SW480 (cell line): ENCODE results near the gene RAB28.

Experiments
- DNase-seq: peaks from one replicate; pipeline ENCODE4 v3.0.0-alpha.2; 2016; ENCODE audit warnings: low spot score

Gene RAB28

DNA sequence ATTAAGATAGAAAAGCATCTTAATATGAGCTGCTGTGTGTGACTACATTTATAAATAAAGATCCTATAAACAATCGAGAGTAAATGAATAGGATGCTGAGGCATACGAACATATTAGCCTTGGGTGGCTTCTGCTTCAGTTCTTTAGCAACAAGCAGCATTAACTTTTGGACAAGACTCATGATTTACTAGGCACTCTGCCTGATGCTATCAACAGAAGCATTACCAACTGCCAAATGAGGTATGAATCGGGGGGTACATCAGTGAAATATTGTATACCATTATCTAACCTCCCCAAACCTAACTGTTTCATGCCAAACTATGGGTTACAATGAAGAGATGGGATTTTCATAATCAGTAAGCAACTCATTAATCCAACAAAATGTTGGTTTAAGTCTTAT lies 113.1 kb downstream of the RAB28 start:
- DNase-seq = no peak

DNA sequence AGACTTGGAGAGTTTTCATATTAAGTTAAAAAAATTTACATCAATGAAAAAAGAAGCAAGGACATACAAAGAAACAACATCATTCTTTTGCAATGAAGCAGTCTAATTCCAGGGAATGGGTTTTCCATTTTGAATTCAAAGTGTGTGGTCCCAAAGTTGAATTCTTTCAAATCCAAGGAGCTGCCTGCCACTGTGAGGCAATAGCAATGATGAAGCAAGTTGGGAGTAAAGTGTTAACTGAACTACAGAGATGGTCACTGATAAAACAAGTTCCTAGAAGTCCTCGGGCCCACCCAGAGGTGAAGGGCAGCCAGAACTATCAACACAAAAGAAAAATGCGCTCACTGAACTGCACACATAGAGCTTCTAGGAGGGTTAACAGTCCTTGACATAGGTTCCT lies 115.9 kb downstream of the RAB28 start:
- DNase-seq = no peak

DNA sequence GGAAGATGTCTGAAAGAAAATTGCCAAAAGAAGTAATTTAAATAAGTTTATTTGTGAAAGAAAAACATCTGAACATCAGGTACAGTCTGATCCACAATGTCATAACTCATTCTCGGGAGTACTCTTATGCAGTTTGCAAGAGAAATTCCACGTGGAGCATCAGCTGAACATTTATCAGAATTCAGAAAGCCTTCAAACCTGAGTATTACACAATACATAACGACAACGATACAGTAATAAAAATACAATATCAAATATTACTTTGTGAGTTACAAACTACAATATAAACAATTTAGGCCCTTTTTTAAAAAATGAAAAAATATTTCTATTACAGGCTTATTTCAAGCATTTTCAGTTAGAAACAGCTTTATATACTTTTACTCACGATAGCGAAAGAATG lies 116.4 kb downstream of the RAB28 start:
- no peak for DNase-seq

DNA sequence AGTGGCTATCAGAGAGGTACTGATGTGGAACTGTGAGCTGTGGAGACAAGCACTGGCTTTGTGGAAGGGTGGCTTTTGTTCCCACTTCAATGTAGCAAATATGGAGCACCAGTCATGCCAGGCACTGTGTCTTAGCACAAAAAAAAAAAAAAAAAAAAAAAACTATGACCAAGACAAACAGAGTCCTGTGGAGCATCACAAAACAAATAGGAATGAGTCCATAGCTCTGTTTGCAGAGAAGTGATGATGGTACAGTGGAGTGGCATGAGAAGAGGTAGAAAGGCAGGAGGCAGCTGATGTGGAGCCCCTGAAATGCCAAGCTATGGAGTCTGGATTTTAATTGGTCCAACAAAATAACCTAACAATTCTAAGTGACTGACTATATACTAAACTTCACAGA lies 116.9 kb downstream of the RAB28 start:
- DNase-seq = no peak

DNA sequence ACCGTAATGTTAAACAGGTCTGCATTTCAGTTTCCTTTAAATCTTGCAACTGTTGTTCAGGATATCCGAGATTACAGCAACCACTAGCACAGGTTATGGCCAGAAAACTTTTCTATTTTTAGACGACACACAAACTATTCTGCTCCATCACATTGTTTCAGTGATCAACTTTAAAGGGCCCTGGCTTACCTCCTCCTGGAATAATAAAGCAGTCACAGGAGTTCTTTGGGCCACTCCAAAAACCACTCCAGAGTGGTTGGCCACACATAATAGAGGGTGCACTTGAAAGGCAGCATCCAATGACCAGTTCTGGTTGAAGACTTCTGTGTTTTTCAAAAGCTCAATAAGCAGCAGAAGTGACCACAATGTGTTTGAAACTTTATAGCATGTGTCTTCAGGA lies 118.9 kb downstream of the RAB28 start:
- DNase-seq = no peak

DNA sequence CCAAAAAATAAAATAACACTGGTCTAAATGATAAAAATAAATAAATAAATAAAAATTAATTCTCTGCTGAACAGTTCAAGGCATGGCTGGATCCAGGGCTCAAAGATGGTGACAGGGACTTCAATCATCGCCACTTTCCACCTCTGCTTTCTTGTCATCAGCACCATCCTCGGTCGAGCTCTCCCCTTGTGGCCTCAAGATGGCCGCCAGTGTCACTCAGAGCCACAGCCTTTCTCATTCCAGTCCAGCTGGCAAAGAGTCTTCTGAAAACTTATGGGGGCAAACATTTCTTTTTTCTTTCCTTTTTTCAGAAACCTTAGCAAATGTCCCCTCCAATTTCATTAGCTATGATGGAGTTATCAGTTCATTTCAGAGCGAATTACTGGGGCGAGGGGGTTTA lies 119.5 kb downstream of the RAB28 start:
- DNase-seq = no peak

DNA sequence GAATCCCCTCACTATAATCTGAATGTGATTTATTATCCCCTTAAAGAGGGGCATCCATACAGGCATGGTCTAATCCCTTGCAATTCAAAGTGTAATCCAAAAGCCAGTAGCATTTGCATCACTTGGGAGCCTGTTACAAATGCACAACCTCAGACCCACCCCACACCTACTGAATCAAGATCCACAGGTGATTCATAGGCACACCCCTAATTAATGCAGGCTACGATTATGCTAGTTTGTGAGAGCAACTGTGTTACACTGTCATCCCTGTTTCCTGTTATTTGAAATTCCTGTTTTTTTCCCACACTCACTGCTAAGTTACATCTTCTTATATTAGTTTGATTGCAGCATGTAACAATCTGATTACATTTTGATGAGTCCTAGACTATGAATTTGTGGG lies 120.0 kb downstream of the RAB28 start:
- peak; percentile 3 for DNase-seq

DNA sequence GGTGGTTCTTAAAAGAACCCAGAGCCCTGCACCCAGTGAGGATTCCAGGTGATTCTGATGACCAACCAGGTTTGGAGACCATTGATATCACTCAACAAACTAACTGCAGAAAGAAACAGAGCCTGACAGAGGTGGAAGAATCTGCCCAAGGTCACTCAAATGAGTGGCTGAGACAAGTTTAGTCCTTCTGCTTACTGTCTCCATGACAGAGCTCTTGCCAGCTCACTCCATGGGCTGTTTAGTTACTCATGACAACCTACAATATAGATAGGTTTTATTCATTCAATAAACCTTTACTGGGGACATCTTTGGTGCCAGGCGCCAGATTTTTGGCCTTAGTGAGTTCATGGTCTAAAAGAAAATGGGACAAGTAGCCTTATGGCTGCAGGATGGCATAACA lies 124.3 kb downstream of the RAB28 start:
- no peak for DNase-seq

DNA sequence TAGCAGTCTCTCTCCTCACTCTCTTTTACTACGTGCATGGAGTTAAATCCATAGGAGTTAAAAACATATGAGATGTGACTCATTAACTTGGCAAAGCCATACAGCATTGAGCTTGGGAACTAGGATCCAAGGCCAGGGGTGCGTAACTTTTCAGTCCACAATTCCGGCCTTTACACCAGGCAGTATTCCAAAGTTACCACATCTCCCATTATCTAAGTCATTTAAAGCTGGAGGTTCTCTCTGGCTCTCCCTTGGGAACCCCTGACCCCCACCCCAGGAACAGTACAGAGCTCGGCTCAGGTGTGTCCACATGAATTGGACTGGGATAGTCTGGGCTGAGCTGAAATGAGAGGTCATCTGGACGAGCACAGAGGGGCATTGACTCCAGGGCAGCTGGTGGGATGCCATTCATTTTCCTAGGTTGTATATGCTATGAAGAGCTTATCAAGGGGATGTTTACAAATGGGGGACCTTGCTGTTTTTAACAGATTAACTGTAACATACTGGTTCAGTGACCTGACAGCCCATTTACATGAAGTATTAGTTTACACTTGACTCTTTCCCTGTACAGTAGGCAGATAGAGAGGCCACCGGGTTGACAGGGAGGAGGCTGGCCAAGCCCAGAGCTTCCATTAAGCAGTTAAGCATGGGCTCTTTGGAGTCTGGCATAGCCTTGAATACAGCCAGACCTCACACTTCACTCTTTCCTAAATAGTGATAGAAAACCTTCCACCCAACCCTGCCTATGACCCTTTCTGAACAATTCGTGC lies 128.8 kb downstream of the RAB28 start:
- no peak for DNase-seq

DNA sequence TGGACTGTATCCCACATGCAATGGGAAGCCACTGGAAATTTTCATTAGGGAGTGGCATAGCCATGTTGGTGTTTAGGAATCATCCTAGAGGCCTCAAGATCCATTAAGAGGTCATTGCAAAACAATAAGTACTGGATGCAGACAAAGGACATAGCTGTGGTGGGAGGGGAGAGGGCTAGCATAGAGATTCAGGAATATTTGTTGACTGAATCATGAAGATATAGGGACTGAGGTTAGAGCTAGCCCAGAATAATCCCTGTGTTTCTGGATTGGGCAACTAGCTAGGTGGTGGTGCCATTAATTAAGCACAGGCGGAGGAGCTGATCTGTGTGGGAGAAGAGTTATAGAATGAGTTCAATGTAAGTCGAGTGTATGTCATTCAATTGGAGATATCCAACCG lies 135.0 kb downstream of the RAB28 start:
- no peak for DNase-seq

DNA sequence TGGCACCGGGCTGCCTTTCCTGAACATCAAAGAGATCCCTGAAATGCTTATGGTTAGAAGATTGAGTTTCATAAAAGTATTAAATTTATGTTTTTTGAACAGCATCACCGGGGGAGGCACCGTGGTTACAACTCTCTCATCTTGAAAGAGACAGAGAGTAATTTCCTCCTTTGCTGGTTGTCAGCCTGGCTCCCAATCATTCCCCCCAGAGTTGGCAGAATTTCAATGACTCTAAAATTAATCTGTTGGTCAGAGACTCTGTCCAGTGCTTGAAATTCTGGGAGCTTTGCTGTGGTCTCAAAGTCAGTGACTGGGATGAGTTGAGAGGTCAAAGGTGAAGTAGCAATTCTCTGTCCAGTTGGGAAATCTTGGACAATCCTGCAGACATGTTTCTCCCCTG lies 135.9 kb downstream of the RAB28 start:
- DNase-seq = no peak

DNA sequence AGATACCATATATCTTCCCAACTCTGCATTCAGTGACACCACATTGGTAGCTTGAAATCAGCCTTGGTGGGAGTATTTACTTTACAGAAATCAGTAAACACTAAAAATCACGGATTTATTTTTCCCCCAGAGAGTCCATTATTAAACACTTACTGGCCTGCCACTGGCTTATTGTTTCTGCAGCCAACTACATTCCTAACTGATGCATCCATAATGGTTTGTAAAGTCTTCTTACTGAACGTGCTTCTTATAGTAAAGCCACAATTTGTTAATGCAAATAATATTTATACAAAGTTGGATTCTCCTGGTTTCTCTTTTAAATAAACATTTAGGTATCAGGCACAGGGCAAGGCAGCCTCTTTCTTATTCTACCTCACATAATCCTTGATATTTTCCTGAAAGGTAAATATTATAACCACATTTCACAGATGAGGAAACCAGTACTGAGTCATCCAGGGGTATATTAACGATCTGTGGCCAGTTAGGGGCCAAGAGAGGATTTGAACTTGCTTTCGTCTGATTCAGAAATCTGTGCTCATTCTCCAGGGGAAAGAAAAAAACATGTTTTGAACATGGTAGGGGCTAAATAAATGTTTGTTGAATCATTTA lies 136.5 kb downstream of the RAB28 start:
- no peak for DNase-seq

DNA sequence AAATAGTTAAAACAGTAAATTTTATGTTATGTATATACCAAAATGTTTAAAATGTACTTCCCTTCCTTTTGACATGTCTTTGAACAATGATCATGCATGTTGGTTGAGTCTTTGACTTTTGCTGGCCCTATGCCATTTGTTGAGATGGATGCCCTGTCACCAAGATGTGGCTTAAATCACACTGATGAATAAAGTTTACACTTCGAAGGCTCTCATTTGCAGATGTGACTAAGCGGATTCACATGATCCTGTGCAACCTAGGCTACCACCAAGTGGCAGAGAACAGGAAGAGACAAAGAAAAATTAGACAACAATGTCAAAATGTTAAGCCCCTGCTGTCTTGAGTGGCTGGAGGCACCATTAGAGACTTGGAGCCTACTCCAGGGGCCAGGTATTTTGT lies 139.9 kb downstream of the RAB28 start:
- DNase-seq = no peak

DNA sequence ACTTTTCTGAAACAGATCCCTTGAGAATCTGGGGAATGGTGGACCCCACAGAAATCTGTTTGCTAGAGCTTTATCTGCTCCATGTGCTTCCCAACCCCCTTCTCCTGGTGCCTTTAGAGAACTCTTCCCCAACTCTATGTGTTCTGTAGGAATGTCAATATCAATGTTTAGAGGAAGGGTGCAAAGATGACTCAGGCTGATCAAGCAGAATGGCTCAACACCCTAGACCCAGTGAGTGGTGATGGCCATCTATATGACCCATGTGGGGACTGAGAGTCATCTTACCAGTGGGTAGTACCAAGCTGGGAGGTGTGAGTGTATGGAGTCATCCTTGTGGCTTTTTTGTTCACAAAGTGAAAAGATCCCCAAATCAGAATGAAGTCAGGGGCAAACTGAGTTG lies 143.5 kb downstream of the RAB28 start:
- DNase-seq = no peak

DNA sequence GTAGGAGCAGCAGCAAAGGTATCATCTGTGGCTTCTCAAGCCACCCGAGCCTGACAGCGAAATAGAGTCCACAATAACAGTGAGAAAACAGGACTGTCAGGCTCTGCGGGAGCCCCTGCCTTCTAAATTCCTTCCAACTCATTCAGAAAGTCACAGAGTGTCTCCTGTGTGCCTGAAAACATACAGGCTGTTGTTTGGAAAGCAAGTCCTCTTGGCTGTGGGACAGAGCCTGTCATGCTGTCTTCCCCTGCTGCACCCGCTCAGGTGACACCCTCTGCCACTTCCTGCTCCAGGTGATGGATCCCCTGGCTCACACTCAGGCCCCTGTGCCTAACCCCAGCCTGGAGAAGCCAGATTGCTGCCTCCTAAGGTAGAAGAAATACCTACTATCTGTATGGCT lies 152.3 kb downstream of the RAB28 start:
- no peak for DNase-seq

DNA sequence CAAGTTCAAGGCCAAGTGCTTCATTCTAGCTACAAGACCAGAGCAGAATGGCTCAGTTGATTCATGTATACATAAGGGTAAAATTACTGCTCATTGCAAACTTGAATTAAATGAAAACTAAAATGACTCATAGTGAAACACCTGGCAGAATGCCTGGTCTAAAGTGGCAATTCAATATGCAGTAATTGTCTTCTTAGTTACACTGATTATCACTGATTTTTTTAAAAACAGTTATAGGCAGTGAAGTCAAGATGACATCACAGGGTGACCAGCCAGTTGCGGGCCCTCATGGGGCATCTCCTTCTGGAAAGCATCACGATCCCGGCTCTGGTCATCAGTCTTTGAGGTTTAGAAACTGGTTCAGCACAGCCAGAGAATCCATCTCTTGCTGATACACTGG lies 154.2 kb downstream of the RAB28 start:
- DNase-seq = no peak

DNA sequence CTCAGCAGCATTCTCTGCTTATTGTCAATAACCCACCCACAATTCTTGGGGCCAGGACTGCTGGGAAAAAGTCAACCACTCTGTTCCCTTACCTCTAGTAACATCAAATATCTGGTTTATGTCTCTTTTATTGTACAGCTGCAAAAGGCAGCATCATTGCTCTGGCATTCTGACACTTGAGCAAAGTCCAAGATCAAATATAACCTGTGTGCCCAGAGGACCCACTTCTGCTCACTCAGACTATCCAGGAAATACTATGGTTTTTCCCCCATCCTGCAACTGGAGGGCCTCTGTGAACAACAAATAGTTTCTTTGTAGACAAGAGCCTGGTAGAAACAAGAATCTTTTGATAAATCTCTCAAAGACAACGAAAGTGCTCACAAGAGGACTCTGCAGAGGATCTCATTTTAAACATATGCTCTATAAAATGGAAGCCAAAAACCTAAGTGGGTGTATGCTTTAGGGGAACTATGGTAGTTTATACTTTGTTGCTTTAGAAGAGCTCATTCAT lies 154.7 kb downstream of the RAB28 start:
- no peak for DNase-seq

DNA sequence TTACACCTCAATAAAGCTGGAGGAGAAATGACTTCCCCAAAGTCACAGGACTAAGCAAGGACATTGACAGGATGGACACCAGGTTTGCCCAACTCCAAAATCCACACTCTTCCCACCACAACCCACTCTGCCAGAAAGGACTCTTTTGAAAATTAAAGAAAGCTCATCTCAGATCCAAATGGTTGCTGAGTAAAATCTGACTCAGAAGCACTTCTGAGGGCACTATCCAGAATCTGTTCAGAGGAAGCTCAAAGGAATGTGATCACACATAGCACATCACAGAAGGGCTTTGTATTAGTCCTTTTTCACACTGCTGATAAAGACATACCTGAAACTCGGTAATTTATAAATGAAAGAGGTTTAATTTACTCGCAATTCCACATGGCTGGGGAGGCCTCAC lies 155.5 kb downstream of the RAB28 start:
- DNase-seq = no peak

DNA sequence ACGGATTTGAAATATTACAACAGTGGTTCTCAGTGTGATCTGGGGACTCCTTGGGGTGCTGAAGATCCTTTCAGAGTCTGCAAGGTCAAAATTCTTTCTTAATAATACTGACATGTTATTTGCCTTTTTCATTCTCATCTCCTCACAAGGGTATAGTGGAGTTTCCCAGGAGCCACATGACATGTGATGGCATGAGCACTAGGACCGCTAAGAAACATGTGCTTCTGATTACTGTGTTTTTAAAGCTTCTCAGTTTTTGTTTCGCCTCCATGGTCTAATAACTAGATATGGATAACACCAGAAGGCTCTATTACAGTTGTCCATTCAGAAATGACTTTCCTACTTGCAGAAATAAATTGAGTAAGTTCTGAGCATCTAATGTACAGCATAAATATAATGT lies 156.1 kb downstream of the RAB28 start:
- no peak for DNase-seq

DNA sequence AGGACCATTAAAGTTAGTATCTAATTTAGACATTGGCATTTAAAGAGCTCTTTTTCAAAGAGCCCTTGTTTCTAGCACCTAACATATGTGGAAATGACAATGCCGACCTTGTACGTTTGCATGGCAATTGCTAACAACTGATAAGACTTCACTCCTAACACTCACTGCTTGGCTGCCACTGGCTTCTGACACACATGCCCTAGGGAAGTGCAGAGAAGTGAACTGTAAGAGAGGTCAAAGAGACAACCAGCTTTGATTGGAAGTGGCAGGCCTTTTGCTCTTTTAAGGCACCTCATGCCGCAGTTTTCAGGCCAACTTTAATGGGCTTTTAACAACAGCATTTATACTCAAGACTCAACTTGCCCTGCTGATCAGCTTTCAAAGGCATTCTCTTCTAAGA lies 158.4 kb downstream of the RAB28 start:
- no peak for DNase-seq

DNA sequence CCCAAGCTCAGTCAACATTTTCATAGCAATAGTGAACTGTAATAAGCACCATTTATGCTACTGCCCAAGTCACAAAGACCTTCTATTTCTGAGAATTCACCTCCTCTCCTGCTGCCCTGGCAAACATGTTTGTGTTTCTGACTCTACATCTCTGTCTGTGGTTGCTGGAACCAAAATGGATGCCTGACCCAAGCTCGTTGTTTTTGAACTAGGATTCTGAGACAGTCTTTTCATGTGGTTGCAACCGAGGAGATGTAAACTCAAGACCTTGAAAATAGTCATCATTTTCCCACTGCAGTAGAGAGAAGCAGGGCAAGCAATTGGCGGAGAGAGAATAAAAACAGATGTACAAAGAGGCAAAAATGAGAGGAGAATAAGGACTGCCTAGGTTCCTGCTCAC lies 160.2 kb downstream of the RAB28 start:
- DNase-seq = no peak

DNA sequence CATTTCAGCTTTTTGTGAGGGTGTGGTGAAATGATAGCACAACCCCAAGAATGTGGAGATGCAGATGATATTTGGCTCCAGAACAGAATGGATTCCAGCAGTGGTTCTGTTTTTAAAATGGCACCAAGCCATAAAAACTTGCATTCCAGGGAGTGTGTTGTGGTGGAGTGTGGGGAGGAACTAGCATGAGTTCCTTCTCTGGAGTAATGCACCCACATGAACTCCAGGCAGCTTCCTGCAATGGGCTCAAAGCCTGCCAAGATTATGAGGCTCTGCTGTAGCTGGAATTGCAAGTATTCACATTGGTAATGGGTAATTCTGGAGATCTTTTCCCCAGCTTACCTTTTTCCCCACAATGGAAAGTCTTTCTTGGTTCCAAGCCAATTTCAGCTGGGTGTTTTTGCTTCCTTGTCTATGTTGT lies 161.4 kb downstream of the RAB28 start:
- DNase-seq = no peak
